GM20000 (cell line): ENCODE results near the gene MYBBP1A.

Experiments
- DNase-seq: peaks from one replicate; pipeline ENCODE4 v3.0.0; 2012; ENCODE audit warnings: low spot score
- CTCF ChIP-seq: IDR thresholded peaks from 2 replicates; pipeline ENCODE4 v1.5.1; 2012; ENCODE audit warnings: mild to moderate bottlenecking, control low read depth; ENCODE audit errors: extremely low read depth, missing control alignments

MYBBP1A gene

DNA sequence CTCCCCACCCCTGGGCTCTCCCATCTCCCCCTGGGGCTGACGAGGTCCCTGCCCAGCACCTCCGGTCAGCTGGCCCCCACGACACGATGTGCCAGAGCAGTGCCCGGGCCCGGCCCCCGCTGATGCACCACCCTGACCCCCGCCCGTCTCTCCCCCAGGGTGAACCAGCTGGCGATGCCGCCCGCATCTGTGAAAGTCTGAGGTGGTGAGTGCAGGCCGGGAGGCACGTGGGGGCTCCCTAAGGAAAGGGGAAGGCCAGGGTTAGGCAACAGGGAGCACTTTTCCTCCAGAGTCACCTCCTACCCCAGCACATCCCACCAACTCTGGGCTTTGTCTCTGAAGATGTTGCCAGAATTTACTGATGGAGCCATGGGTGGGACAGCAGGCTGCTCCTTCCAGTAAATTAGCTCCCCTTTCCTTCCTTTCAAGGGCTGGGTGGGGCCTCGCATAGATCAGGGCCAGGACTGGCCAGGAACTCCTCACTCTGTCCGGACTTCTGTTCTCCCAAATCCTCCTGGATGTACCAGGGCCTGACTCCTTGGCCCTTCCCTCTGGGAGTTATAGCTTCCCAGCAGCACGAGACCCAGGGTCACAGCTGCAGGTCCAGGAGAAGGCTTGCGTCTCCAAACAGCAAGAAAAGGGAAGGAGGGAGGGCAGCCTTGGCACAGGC lies 18.3 kb downstream of the MYBBP1A start:
- DNase-seq = no peak
- TF ChIP-seq CTCF = no peak

DNA sequence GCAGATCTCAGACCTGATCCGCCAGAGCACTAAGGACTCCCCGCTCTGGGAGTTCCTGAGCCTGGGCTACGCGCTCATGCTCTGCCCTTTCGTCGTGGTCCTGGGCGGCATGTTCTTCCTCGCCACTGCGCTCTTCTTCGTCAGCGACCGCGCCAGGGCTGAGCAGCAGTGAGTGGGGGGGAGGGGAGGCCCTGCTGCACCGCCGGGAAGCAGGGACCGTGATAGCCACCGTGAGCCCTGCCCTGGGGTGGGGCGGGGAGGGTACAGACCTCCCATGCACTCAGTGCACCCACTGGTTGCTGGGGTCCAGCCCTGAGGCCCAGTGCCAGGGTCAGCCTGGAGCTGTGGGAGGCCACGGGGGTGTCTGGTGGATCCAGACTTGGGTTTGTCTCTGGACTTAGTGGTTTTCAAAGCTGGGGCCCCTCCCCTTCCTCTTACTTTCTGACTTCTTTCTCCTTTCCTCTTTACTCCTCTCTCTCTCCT lies 18.9 kb downstream of the MYBBP1A start:
- no peak for TF ChIP-seq CTCF
- DNase-seq = no peak

- no peak for TF ChIP-seq CTCF
- DNase-seq = no peak
Measured at GRCh38 chr17:4535667-4536258, 19.4 kb downstream of the MYBBP1A start.

DNA sequence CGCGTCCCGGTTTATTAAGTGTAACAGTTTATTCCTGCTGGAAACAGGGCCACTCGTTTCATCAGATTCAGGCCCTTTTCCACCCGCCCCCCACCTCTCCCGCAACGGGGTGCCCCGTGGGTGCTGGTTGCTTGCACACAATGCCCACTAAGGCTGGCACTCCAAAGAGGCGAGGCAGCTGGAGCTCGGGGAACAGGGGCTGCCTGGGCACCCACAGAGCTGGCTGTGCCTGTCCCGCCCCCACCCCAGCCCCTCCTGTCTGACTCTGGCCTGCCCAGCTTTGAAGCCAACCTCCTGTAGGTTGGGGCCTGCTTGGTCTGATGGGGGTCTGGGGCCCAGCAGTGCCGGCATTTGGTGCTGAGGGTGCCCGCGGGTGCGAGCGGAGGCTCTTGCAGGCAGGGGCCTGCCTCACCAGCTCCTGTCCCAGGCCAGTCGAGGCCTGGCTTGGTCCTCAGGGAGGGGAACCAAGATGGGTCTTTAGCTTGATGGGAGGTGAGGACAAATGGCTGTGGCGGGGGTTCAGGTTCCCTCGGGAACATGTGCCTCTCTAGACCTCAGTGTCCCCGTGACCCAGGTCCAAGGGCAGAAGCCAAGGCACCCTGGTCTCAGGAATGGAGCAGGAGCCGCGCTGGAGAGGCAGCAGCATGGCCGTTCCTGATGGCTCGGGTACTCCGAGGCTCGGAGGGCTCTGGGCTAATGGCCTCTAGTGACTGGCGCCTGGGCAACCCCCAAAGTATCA lies 20.1 kb downstream of the MYBBP1A start:
- no peak for TF ChIP-seq CTCF
- no peak for DNase-seq

DNA sequence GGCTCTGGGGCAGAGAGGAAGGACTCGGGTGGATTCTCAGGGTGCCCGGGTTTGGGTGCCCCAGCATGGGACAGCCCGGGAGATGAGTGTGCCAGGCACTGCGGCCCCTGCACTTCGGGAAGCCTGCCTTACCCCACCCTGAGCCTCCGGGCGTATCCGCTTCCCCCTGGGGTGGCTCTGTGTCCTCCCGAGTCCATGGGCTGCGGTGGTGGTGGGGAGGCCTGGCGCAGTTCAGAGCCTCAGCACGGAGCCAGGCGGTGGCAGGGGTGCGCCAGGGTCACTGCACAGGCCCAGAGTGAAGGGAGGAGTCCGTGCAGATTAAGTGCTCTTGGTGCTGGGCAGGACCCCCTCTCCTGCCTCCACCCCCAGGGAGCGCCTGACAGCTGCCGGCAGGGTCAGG lies 20.7 kb downstream of the MYBBP1A start:
- no peak for DNase-seq
- TF ChIP-seq CTCF = no peak

DNA sequence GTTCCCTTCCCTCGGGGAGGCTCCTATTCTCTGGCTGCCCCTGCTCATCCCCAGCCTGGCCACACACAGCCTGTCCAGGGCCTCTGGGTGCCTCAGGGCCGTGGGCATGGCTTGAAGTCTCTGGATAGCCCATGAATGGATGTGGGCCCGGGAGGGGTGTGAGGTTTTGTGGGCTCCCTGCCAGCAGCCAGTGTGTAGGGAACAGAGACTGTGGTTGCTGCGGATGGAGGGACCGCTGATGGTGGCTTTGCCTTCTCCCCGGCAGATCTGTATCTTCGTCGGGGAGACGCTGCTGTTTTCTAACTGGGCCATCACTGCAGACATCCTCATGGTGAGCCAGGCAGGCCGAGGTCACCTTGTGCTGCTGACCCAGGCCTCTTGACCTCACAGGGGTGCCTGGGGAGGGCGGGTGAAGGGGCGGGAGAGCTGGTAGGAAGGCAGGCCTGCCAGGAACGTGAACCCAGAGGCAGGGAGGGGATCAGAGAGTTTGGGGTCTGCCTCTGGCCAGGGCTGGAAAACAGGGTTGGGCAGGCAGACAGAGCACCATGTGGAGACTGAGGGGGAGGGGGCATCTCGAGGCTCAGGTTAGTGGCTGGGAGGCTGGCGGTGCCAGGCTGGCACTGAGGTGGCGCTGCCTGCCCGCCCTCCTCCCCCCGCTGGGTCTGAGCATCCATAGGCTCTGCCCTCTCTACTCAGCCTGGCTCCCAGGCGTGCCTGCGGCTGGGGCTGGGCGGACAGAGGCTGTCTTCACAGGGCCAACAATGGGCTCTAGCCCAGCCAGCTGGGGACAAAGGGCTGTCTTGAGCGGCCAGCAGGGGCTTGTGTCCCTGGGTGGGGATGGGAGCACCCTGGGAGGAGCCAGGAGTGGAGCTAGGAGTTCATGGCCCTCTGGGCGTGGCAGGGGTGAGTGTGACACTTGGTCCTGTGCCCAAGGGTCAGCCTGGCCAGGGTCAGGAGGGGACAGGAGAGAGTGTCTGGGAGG lies 21.4 kb downstream of the MYBBP1A start:
- DNase-seq = no peak
- TF ChIP-seq CTCF = no peak
